Measurements from ENCODE around the gene TTC28. TPM values are rescaled to one million over a fixed set of nuclear protein-coding genes. Genes with fewer than 3 reads are reported as not detected.
"Not testable (repeated sequence)": the region's sequence is repeated elsewhere in the genome, so short reads cannot be mapped to it uniquely, and the experiment has no call there.

Gene TTC28
- total and polyA plus RNA-seq, 7 experiments from 2014 or later: 0.50 to 8.3 (median 4.2) TPM

GRCh38 chr22:28208036-28208435, 471.6 kb downstream of the TTC28 start:
- intact Hi-C loops (cut with micrococcal nuclease): no loop called here
- Mint-ChIP-seq H3K27me3 (peaks cover 0 to 16% (median 9%) of the 10 kb centered on the region in 5 donors), H3K4me3 (no peak overlapping the region), H3K27ac (no peak overlapping the region), H3K9me3 (peaks cover 4 to 24% (median 16%) of the 10 kb centered on the region in 11 donors), H3K4me1 (no peaks in the 10 kb centered on the region), H3K36me3 (peaks cover 0 to 13% (median 10%) of the 10 kb centered on the region in 5 donors)
- no peaks in the 10 kb centered on the region for H3K27me3 ChIP-seq (ENCODE audit: control insufficient read depth in 2 of 2, insufficient read depth in 2 of 2, low read length in 2 of 2)
- POLR2A ChIA-PET: no interaction called here
- no peak for DNase-seq
- no peak for ATAC-seq
- H3K9me3 ChIP-seq (ENCODE audit: control insufficient read depth in 2 of 3, low read length in 3 of 3): no peaks in the 10 kb centered on the region
- no peak overlapping the region for H3K27ac ChIP-seq (ENCODE audit: low read depth, low read length)
- H3K4me3 ChIP-seq (ENCODE audit: low read length): no peak overlapping the region
- CTCF ChIA-PET: no interaction called here
- H3K4me1 ChIP-seq (ENCODE audit: control insufficient read depth in 2 of 2, insufficient read depth in 2 of 2, low read length in 2 of 2): no peaks in the 10 kb centered on the region
- H3K36me3 ChIP-seq (ENCODE audit: control insufficient read depth in 2 of 3, insufficient read depth in 3 of 3, low read length in 3 of 3): no peaks in the 10 kb centered on the region

GRCh38 chr22:28207281-28208030, 472.2 kb downstream of the TTC28 start:
- Histone ChIP-seq H3K4me1 (ENCODE audit: control insufficient read depth in 2 of 2, insufficient read depth in 2 of 2, low read length in 2 of 2) (no peaks in the 10 kb centered on the region), H3K36me3 (ENCODE audit: control insufficient read depth in 2 of 3, insufficient read depth in 3 of 3, low read length in 3 of 3) (no peaks in the 10 kb centered on the region), H3K4me3 (ENCODE audit: low read length) (no peak overlapping the region), H3K27me3 (ENCODE audit: control insufficient read depth in 2 of 2, insufficient read depth in 2 of 2, low read length in 2 of 2) (no peaks in the 10 kb centered on the region), H3K27ac (ENCODE audit: low read depth, low read length) (no peak overlapping the region), H3K9me3 (ENCODE audit: control insufficient read depth in 2 of 3, low read length in 3 of 3) (no peaks in the 10 kb centered on the region)
- intact Hi-C loops (cut with micrococcal nuclease): no loop called here
- H3K4me1 Mint-ChIP-seq: no peaks in the 10 kb centered on the region
- no peak overlapping the region for H3K4me3 Mint-ChIP-seq
- CTCF ChIA-PET: no interaction called here
- POLR2A ChIA-PET: no interaction called here
- H3K36me3 Mint-ChIP-seq: peaks cover 0 to 13% (median 10%) of the 10 kb centered on the region in 5 donors
- no peak overlapping the region for H3K27ac Mint-ChIP-seq
- H3K27me3 Mint-ChIP-seq: peaks cover 0 to 16% (median 9%) of the 10 kb centered on the region in 5 donors
- ATAC-seq (no peak), DNase-seq (no peak)
- H3K9me3 Mint-ChIP-seq: peaks cover 4 to 24% (median 16%) of the 10 kb centered on the region in 11 donors

GRCh38 chr22:28205926-28206325, 473.7 kb downstream of the TTC28 start:
- Mint-ChIP-seq H3K27me3 (peaks cover 0 to 5% (median 0%) of the 10 kb centered on the region in 5 donors), H3K36me3 (peaks cover 0 to 9% (median 5%) of the 10 kb centered on the region in 5 donors), H3K9me3 (peaks cover 0 to 13% (median 7%) of the 10 kb centered on the region in 11 donors), H3K4me1 (no peaks in the 10 kb centered on the region), H3K4me3 (no peak overlapping the region), H3K27ac (no peak overlapping the region)
- ATAC-seq (no peak), DNase-seq (no peak)
- intact Hi-C loops (cut with micrococcal nuclease): no loop called here
- ChIA-PET CTCF (no interaction called here), POLR2A (no interaction called here)
- Histone ChIP-seq H3K4me1 (ENCODE audit: control insufficient read depth in 2 of 2, insufficient read depth in 2 of 2, low read length in 2 of 2) (no peaks in the 10 kb centered on the region), H3K4me3 (ENCODE audit: low read length) (no peak overlapping the region), H3K27ac (ENCODE audit: low read depth, low read length) (no peak overlapping the region), H3K36me3 (ENCODE audit: control insufficient read depth in 2 of 3, insufficient read depth in 3 of 3, low read length in 3 of 3) (no peaks in the 10 kb centered on the region), H3K27me3 (ENCODE audit: control insufficient read depth in 2 of 2, insufficient read depth in 2 of 2, low read length in 2 of 2) (no peaks in the 10 kb centered on the region), H3K9me3 (ENCODE audit: control insufficient read depth in 2 of 3, low read length in 3 of 3) (no peaks in the 10 kb centered on the region)

- no peak overlapping the region for H3K4me3 Mint-ChIP-seq
- ATAC-seq: no peak
These were observed 475.3 kb downstream of the TTC28 start for GRCh38 chr22:28204382-28204781.

GRCh38 chr22:28203286-28203685, 476.4 kb downstream of the TTC28 start:
- H3K9me3 Mint-ChIP-seq: no peaks in the 10 kb centered on the region
- Histone ChIP-seq H3K27ac (ENCODE audit: low read depth, low read length) (no peak overlapping the region), H3K4me3 (ENCODE audit: low read length) (no peak overlapping the region), H3K27me3 (ENCODE audit: control insufficient read depth in 2 of 2, insufficient read depth in 2 of 2, low read length in 2 of 2) (no peaks in the 10 kb centered on the region), H3K9me3 (ENCODE audit: control insufficient read depth in 2 of 3, low read length in 3 of 3) (no peaks in the 10 kb centered on the region), H3K4me1 (ENCODE audit: control insufficient read depth in 2 of 2, insufficient read depth in 2 of 2, low read length in 2 of 2) (no peaks in the 10 kb centered on the region), H3K36me3 (ENCODE audit: control insufficient read depth in 2 of 3, insufficient read depth in 3 of 3, low read length in 3 of 3) (no peaks in the 10 kb centered on the region)
- no peak overlapping the region for H3K27ac Mint-ChIP-seq
- H3K36me3 Mint-ChIP-seq: no peaks in the 10 kb centered on the region
- no peaks in the 10 kb centered on the region for H3K27me3 Mint-ChIP-seq
- intact Hi-C loops (cut with micrococcal nuclease): no loop called here
- H3K4me3 Mint-ChIP-seq: no peak overlapping the region
- POLR2A ChIA-PET: no interaction called here
- CTCF ChIA-PET: interaction anchor here (0.6 kb wide), 1 partner anchor 626 kb away, joined by 6 read pairs; no protein-coding TSS in a partner anchor
- H3K4me1 Mint-ChIP-seq: no peaks in the 10 kb centered on the region
- no peak for ATAC-seq
- DNase-seq: no peak

More at GRCh38 chr22:28204382-28204781, 475.3 kb downstream of the TTC28 start:
- ChIA-PET POLR2A (no interaction called here), CTCF (no interaction called here)
- no peak overlapping the region for H3K4me3 ChIP-seq (ENCODE audit: low read length)
- Mint-ChIP-seq H3K4me1 (no peaks in the 10 kb centered on the region), H3K27me3 (no peaks in the 10 kb centered on the region), H3K27ac (no peak overlapping the region), H3K36me3 (no peaks in the 10 kb centered on the region), H3K9me3 (no peaks in the 10 kb centered on the region)
- no peak for DNase-seq
- no peaks in the 10 kb centered on the region for H3K27me3 ChIP-seq (ENCODE audit: control insufficient read depth in 2 of 2, insufficient read depth in 2 of 2, low read length in 2 of 2)
- H3K36me3 ChIP-seq (ENCODE audit: control insufficient read depth in 2 of 3, insufficient read depth in 3 of 3, low read length in 3 of 3): no peaks in the 10 kb centered on the region
- no peaks in the 10 kb centered on the region for H3K9me3 ChIP-seq (ENCODE audit: control insufficient read depth in 2 of 3, low read length in 3 of 3)
- no peak overlapping the region for H3K27ac ChIP-seq (ENCODE audit: low read depth, low read length)
- intact Hi-C loops (cut with micrococcal nuclease): no loop called here
- H3K4me1 ChIP-seq (ENCODE audit: control insufficient read depth in 2 of 2, insufficient read depth in 2 of 2, low read length in 2 of 2): no peaks in the 10 kb centered on the region

- intact Hi-C loops (cut with micrococcal nuclease): no loop called here
- Histone ChIP-seq H3K4me1 (ENCODE audit: control insufficient read depth in 2 of 2, insufficient read depth in 2 of 2, low read length in 2 of 2) (no peaks in the 10 kb centered on the region), H3K9me3 (ENCODE audit: control insufficient read depth in 2 of 3, low read length in 3 of 3) (no peaks in the 10 kb centered on the region), H3K27me3 (ENCODE audit: control insufficient read depth in 2 of 2, insufficient read depth in 2 of 2, low read length in 2 of 2) (no peaks in the 10 kb centered on the region), H3K36me3 (ENCODE audit: control insufficient read depth in 2 of 3, insufficient read depth in 3 of 3, low read length in 3 of 3) (no peaks in the 10 kb centered on the region), H3K4me3 (ENCODE audit: low read length) (no peak overlapping the region), H3K27ac (ENCODE audit: low read depth, low read length) (no peak overlapping the region)
- no peak overlapping the region for H3K27ac Mint-ChIP-seq
- ChIA-PET POLR2A (no interaction called here), CTCF (no interaction called here)
- H3K27me3 Mint-ChIP-seq: peaks cover 0 to 6% (median 0%) of the 10 kb centered on the region in 5 donors
- H3K4me3 Mint-ChIP-seq: no peak overlapping the region
- ATAC-seq: no peak
- no peak for DNase-seq
- H3K4me1 Mint-ChIP-seq: no peaks in the 10 kb centered on the region
- H3K36me3 Mint-ChIP-seq: peaks cover 0 to 7% (median 3%) of the 10 kb centered on the region in 5 donors
- peaks cover 0 to 9% (median 5%) of the 10 kb centered on the region in 11 donors for H3K9me3 Mint-ChIP-seq
These were observed 480.9 kb downstream of the TTC28 start for GRCh38 chr22:28198692-28199091.

GRCh38 chr22:28191571-28191970, 488.1 kb downstream of the TTC28 start:
- Mint-ChIP-seq H3K27me3 (peaks cover 0 to 12% (median 9%) of the 10 kb centered on the region in 5 donors), H3K36me3 (peaks cover 0 to 11% (median 9%) of the 10 kb centered on the region in 5 donors), H3K9me3 (peaks cover 0 to 22% (median 10%) of the 10 kb centered on the region in 11 donors)
- H3K4me3 Mint-ChIP-seq; ATAC-seq; H3K4me1 ChIP-seq (ENCODE audit: control insufficient read depth in 2 of 2, insufficient read depth in 2 of 2, low read length in 2 of 2); H3K36me3 ChIP-seq (ENCODE audit: control insufficient read depth in 2 of 3, insufficient read depth in 3 of 3, low read length in 3 of 3); H3K4me3 ChIP-seq (ENCODE audit: low read length); intact Hi-C loops (cut with micrococcal nuclease); DNase-seq; POLR2A ChIA-PET; H3K27ac ChIP-seq (ENCODE audit: low read depth, low read length); H3K27me3 ChIP-seq (ENCODE audit: control insufficient read depth in 2 of 2, insufficient read depth in 2 of 2, low read length in 2 of 2); H3K9me3 ChIP-seq (ENCODE audit: control insufficient read depth in 2 of 3, low read length in 3 of 3); H3K27ac Mint-ChIP-seq; H3K4me1 Mint-ChIP-seq: not testable (repeated sequence)
- CTCF ChIA-PET: interaction anchor here (0.6 kb wide), 1 partner anchor 309 kb away, joined by 4 read pairs; no protein-coding TSS in a partner anchor
